ENCODE data around the gene TMEM156. TPM values are rescaled to one million over a fixed set of nuclear protein-coding genes. Genes with fewer than 3 reads are reported as not detected.

Gene TMEM156
- total RNA-seq, 2 donors from 2014 or later = 0.77 TPM; not detected in 1

DNA sequence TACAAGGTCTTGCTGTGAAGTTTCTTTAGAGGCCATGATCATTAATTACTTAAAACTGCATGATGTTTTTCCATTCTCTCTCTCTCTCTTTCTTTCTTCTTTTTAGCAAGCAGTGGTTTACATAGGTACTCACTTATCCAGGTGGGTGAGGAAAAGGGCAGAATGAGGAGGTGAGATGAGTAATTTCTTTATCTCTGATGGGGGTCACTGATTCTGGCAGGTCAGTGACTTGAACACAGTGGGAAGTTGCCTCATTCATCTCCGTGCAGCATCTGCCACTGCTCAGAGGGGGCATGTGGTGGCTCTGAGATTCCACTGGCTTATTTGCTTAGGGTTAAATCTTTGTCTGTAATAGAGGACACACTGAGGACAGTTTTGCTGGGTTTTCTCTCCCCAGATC, 102.0 kb downstream of the TMEM156 start:
- Histone ChIP-seq H3K9me3 (no peaks in the 10 kb centered on the region), H3K36me3 (peaks cover 23% of the 10 kb centered on the region), H3K27me3 (no peaks in the 10 kb centered on the region), H3K4me3 (no peak overlapping the region), H3K27ac (no peak overlapping the region), H3K9ac (ENCODE audit: low read depth in 2 of 2, low read length in 2 of 2) (no peak overlapping the region), H3K4me1 (no peaks in the 10 kb centered on the region)
- intact Hi-C loops (cut with DNase I) = no loop called here
- no peak for DNase-seq
- TF ChIP-seq, protein P1, sequence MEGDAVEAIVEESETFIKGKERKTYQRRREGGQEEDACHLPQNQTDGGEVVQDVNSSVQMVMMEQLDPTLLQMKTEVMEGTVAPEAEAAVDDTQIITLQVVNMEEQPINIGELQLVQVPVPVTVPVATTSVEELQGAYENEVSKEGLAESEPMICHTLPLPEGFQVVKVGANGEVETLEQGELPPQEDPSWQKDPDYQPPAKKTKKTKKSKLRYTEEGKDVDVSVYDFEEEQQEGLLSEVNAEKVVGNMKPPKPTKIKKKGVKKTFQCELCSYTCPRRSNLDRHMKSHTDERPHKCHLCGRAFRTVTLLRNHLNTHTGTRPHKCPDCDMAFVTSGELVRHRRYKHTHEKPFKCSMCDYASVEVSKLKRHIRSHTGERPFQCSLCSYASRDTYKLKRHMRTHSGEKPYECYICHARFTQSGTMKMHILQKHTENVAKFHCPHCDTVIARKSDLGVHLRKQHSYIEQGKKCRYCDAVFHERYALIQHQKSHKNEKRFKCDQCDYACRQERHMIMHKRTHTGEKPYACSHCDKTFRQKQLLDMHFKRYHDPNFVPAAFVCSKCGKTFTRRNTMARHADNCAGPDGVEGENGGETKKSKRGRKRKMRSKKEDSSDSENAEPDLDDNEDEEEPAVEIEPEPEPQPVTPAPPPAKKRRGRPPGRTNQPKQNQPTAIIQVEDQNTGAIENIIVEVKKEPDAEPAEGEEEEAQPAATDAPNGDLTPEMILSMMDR (IDR thresholded peaks at IDR 0.05) = no peak

DNA sequence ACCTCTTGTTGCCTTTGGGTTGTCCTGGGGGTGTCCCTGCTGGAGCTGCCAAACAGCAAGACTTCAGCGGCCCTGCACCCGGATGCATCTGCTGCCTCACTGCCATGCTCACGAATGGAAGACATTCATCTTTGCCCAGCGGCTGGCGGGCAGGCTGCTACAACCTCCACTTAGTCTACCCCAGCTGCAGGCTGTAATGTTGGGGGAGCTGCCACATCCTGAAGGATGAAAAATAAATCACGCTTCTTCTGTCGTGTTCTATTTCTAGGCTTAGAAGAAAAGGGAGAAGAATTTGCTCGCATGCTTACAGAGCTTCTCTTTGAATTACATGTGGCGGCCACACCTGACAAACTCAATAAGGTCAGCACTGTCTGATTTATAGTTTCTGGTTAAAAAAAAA, 103.2 kb downstream of the TMEM156 start:
- no peak overlapping the region for H3K27ac ChIP-seq

DNA sequence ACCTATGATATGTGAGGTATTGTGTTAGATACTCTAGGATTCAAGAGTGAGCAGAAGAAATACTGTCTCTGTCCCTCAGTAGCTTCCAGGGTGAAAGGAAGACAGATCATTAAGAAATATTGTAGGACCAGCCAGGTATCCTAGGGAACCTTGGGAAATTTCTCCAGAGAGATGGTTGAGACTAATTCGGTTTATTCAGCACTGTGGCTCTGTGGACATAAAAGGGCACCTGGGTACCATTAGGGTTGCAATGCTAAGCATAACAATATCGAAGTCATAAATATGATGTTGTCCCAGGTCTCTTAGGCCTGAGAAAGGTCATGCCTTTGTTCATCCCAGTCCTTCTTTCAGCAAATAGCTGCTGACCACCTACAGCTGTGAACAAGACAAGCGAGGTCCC, 103.6 kb downstream of the TMEM156 start:
- Histone ChIP-seq H3K27ac (no peak overlapping the region), H3K4me1 (no peaks in the 10 kb centered on the region)
- intact Hi-C loops (cut with DNase I) = no loop called here

More for the DNA sequence above, 103.2 kb downstream of the TMEM156 start:
- Histone ChIP-seq H3K4me1 (no peaks in the 10 kb centered on the region), H3K9me3 (no peaks in the 10 kb centered on the region), H3K27me3 (no peaks in the 10 kb centered on the region), H3K9ac (ENCODE audit: low read depth in 2 of 2, low read length in 2 of 2) (no peak overlapping the region), H3K36me3 (peaks cover 19% of the 10 kb centered on the region), H3K4me3 (no peak overlapping the region)
- TF ChIP-seq, protein P1 (IDR thresholded peaks at IDR 0.05) = no peak
- no peak for DNase-seq
- intact Hi-C loops (cut with DNase I) = no loop called here

DNA sequence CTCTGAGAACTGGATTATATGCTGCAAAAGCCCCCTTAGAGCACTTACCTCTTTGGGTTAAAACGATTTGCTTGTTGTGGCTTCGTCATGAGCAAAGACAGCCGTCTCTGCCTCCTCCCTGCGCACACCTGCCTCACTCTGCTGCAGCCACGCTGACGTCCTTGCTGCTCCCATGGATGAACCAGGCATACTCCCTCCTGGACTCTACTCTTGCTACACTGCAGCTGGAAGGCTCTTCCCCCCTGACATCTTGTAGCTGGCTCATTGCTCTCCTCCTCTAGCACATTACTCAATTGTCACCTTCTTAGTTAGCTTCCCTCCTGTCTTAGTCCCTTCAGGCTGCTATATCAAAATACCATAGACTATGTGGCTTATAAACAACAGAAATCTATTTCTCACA, 105.3 kb downstream of the TMEM156 start:
- Histone ChIP-seq H3K27ac (no peak overlapping the region), H3K4me3 (no peak overlapping the region), H3K36me3 (peaks cover 19% of the 10 kb centered on the region), H3K9ac (ENCODE audit: low read depth in 2 of 2, low read length in 2 of 2) (no peak overlapping the region), H3K9me3 (no peaks in the 10 kb centered on the region), H3K4me1 (no peaks in the 10 kb centered on the region), H3K27me3 (no peaks in the 10 kb centered on the region)
- intact Hi-C loops (cut with DNase I) = no loop called here
- TF ChIP-seq, protein P1 (IDR thresholded peaks at IDR 0.05) = no peak
- DNase-seq = no peak

More for the DNA sequence above, 103.6 kb downstream of the TMEM156 start:
- no peaks in the 10 kb centered on the region for H3K27me3 ChIP-seq
- DNase-seq = no peak
- H3K9me3 ChIP-seq = no peaks in the 10 kb centered on the region
- H3K4me3 ChIP-seq = no peak overlapping the region
- H3K36me3 ChIP-seq = peaks cover 19% of the 10 kb centered on the region
- no peak overlapping the region for H3K9ac ChIP-seq (ENCODE audit: low read depth in 2 of 2, low read length in 2 of 2)
- TF ChIP-seq, protein P1 (IDR thresholded peaks at IDR 0.05) = no peak

DNA sequence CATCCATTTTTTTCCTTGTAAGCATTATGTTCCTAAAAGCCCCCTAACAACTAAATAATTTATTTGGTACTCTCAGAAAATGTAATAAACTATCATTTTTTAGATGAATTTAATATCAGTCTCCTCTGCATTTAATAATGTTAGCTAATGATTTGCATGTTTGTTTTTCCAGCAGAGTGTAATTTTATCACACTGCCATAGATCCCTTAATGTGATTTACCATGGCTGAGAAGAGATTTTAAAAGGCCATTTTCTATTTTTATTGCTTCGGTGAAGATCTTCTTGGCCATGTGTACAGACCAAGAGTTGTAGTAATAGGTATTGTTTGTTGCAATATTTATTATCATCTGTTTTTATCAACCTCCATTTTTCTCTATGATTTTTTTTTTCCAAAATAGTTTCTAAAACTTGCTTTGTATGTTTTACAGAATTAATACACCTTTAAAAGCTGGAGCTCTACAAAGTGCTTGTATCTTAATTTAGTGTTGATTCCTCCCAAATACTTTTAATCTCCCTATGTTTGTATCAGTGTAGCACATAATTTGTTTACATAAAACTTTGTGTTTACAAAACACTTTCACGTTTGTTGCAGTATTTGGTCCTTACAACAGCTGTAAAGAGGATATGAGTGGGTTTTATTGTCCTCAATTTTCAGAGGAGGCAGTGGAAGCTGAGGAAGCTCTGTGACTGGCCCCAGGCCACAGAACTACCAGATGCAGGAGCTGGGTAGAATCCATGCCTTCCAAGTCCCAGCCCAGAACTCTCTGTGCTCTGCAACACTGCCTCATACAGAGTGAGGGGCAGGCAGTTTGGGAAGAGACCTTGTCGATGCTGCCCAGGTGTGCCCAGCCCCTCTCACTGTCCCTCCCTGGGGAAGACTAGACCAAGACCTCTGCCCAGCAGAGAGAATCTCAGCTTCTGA, 106.5 kb downstream of the TMEM156 start:
- TF ChIP-seq, protein P1 (IDR thresholded peaks at IDR 0.05) = no peak
- Histone ChIP-seq H3K36me3 (peaks cover 19% of the 10 kb centered on the region), H3K9me3 (no peaks in the 10 kb centered on the region), H3K9ac (ENCODE audit: low read depth in 2 of 2, low read length in 2 of 2) (no peak overlapping the region), H3K4me3 (no peak overlapping the region), H3K27ac (no peak overlapping the region), H3K4me1 (no peaks in the 10 kb centered on the region), H3K27me3 (no peaks in the 10 kb centered on the region)
- DNase-seq = no peak
- intact Hi-C loops (cut with DNase I) = no loop called here
